Type B pancreatic cell (in vitro differentiated cells): Measurements from ENCODE around the gene PRLH. TPM values are rescaled to one million over a fixed set of nuclear protein-coding genes. Genes with fewer than 3 reads are reported as not detected.

ENCODE experiments used
- DNase-seq: peaks from one replicate; pipeline ENCODE4 v3.0.0; 2021; ENCODE audit warnings: mixed read lengths; ENCODE audit not compliant: unreplicated experiment; ENCODE audit errors: extremely low spot score
- H3K27ac Mint-ChIP-seq: 2 replicates; pipeline ENCODE4 v1.8.0; 2021; ENCODE audit warnings: mild to moderate bottlenecking, mixed read lengths
- H3K27me3 Mint-ChIP-seq: 2 replicates; pipeline ENCODE4 v1.8.0; 2021; ENCODE audit warnings: mixed read lengths
- H3K36me3 Mint-ChIP-seq: 2 replicates; pipeline ENCODE4 v1.8.0; 2021; ENCODE audit warnings: mixed read lengths
- H3K4me1 Mint-ChIP-seq: one replicate; pipeline ENCODE4 v1.8.0; 2021; ENCODE audit warnings: mixed read lengths; ENCODE audit not compliant: unreplicated experiment
- H3K4me3 Mint-ChIP-seq: 2 replicates; pipeline ENCODE4 v1.8.0; 2021; ENCODE audit warnings: mild to moderate bottlenecking, mixed read lengths
- H3K9me3 Mint-ChIP-seq: 2 replicates; pipeline ENCODE4 v1.8.0; 2021; ENCODE audit warnings: mixed read lengths
- CTCF ChIP-seq: fragments of 200-600 bp; sonication (generic); conservative IDR thresholded peaks from 2 replicates; pipeline ENCODE4 v1.5.0; 2021; ENCODE audit warnings: antibody characterized with exemption, mild to moderate bottlenecking
- total RNA-seq: library from RNA; stranded (reverse); gene quantifications from 2 replicates; pipeline ENCODE4 v1.2.1, GENCODE V29; 2021; ENCODE audit warnings: low replicate concordance

The PRLH gene
- total RNA-seq, 1 donor from 2014 or later: not detected

GRCh38 chr2:237571551-237571950, 5.2 kb downstream of the PRLH start:
- Mint-ChIP-seq H3K27me3 (no peaks in the 10 kb centered on the region), H3K4me3 (peak overlapping the region; percentile 44), H3K36me3 (no peaks in the 10 kb centered on the region), H3K4me1 (peaks cover 10% of the 10 kb centered on the region), H3K27ac (peak overlapping the region; percentile 70), H3K9me3 (peaks cover 5% of the 10 kb centered on the region)
- TF ChIP-seq CTCF: no peak
- DNase-seq: no peak

GRCh38 chr2:237572021-237572741, 5.8 kb downstream of the PRLH start:
- DNase-seq: peak; percentile 94
- Mint-ChIP-seq H3K36me3 (no peaks in the 10 kb centered on the region), H3K4me1 (peaks cover 10% of the 10 kb centered on the region), H3K27ac (peak overlapping the region; percentile 70), H3K4me3 (peak overlapping the region; percentile 44), H3K9me3 (peaks cover 5% of the 10 kb centered on the region), H3K27me3 (no peaks in the 10 kb centered on the region)
- TF ChIP-seq CTCF: peak; percentile 99

GRCh38 chr2:237572742-237573101, 6.3 kb downstream of the PRLH start:
- DNase-seq: no peak
- peaks cover 5% of the 10 kb centered on the region for H3K9me3 Mint-ChIP-seq
- no peak overlapping the region for H3K4me3 Mint-ChIP-seq
- H3K36me3 Mint-ChIP-seq: no peaks in the 10 kb centered on the region
- TF ChIP-seq CTCF: no peak
- peaks cover 10% of the 10 kb centered on the region for H3K4me1 Mint-ChIP-seq
- peak overlapping the region; percentile 49 for H3K27ac Mint-ChIP-seq
- no peaks in the 10 kb centered on the region for H3K27me3 Mint-ChIP-seq

- Mint-ChIP-seq H3K4me1 (peaks cover 10% of the 10 kb centered on the region), H3K27me3 (no peaks in the 10 kb centered on the region), H3K27ac (no peak overlapping the region), H3K36me3 (no peaks in the 10 kb centered on the region), H3K4me3 (no peak overlapping the region), H3K9me3 (peaks cover 3% of the 10 kb centered on the region)
- no peak for TF ChIP-seq CTCF
- DNase-seq: no peak
Measured at GRCh38 chr2:237573721-237574415, 7.5 kb downstream of the PRLH start.

- Mint-ChIP-seq H3K4me1 (peaks cover 10% of the 10 kb centered on the region), H3K4me3 (no peak overlapping the region), H3K27ac (no peak overlapping the region), H3K27me3 (no peaks in the 10 kb centered on the region), H3K36me3 (no peaks in the 10 kb centered on the region), H3K9me3 (no peaks in the 10 kb centered on the region)
- DNase-seq: no peak
- TF ChIP-seq CTCF: no peak
Measured at GRCh38 chr2:237574467-237574866, 8.1 kb downstream of the PRLH start.
